Lower lobe of right lung (tissue), 2 donors: ENCODE data around the gene GGT7. TPM values are rescaled to one million over a fixed set of nuclear protein-coding genes. Genes with fewer than 3 reads are reported as not detected.

ENCODE experiments used
- ATAC-seq, 2 donors: fragments of 200-7000 bp; cut with Tn5 transposase; one replicate each; pipeline ENCODE4 v1.9.1; 2020 to 2022; ENCODE audit warnings: mild to moderate bottlenecking in 2 of 2, moderate library complexity in 2 of 2
- DNase-seq: peaks from one replicate; pipeline ENCODE4 v3.0.0-alpha.2; 2020
- H3K27ac ChIP-seq: fragments of 200-600 bp; one replicate; pipeline ENCODE4 v1.8.0; 2022
- H3K27me3 ChIP-seq: fragments of 200-600 bp; one replicate; pipeline ENCODE4 v1.8.0; 2022; ENCODE audit warnings: low read depth
- H3K36me3 ChIP-seq: fragments of 200-600 bp; one replicate; pipeline ENCODE4 v1.8.0; 2022; ENCODE audit warnings: mild to moderate bottlenecking
- H3K4me1 ChIP-seq: fragments of 200-600 bp; one replicate; pipeline ENCODE4 v1.8.0; 2022
- H3K4me3 ChIP-seq: fragments of 200-600 bp; one replicate; pipeline ENCODE4 v1.8.0; 2022; ENCODE audit warnings: mild to moderate bottlenecking
- H3K9me3 ChIP-seq: fragments of 200-600 bp; one replicate; pipeline ENCODE4 v1.8.0; 2022
- CTCF ChIP-seq: fragments of 200-600 bp; IDR thresholded peaks from one replicate; pipeline ENCODE4 v1.8.0; 2022; ENCODE audit warnings: antibody characterized with exemption, mild to moderate bottlenecking
- intact Hi-C: fragments of 100-400 bp; cut with DNase I; formaldehyde crosslinking; loops from one replicate; pipeline ENCODE4 v1.11.0; 2022
- total RNA-seq: library from RNA; stranded (reverse); fragmentation: NEBNext Ultra II Directional; extraction: Animal tissue kit (Norgen Biotek cat#: 25700); gene quantifications from one replicate; pipeline ENCODE4 v1.2.1, GENCODE V29; 2021
- donor health status: DM: no; HTN: yes; CAD: no; lungs with severe emphysema.

Gene GGT7
- total RNA-seq, 1 donor from 2014 or later, result 24.0 TPM

DNA sequence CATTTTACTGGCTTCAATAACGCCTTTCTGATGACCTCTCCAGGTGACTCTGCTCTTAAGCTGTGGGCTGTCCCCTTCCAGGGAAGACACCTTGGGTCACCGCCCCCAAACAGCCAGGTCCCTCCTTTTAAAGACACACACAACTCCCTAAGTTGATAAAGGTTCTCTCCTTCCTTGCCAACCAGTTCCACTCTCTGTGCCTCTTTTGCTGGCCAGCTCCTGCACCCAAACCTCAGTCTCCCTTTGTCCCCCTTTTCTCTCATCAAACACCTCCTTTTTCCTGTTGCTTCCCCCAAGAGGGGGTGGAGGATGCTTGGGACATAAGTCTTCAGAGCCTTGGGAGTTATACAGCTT lies 48.2 kb downstream of the GGT7 start:
- Histone ChIP-seq H3K4me3 (peak overlapping the region; percentile 85), H3K27me3 (no peaks in the 10 kb centered on the region), H3K9me3 (no peaks in the 10 kb centered on the region), H3K36me3 (no peaks in the 10 kb centered on the region), H3K27ac (peak overlapping the region; percentile 87), H3K4me1 (peaks cover 45% of the 10 kb centered on the region)
- DNase-seq (peak; percentile 73), ATAC-seq (peak; percentile 83 to 90)
- intact Hi-C loops, result no loop called here
- no peak for TF ChIP-seq CTCF

DNA sequence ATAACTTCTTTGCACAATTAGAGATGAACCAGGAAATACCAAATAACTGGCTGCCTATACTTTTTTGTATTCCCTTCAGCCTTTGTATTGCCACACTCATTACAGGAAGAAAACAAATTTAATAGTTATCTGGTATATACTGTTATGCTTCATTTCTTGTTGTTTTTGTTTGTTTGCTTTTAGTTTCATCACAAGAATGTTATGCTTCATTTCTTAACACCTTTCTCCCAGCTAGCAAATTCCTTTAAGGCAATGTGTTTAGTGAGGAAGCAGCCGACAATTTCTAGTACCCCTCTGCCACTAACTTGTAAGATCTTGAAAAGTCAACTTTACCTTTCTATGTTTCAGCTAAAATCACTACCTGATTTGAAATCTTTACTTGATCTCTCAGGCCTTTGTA lies 48.6 kb downstream of the GGT7 start:
- Histone ChIP-seq H3K9me3 (no peaks in the 10 kb centered on the region), H3K4me3 (peak overlapping the region; percentile 85), H3K36me3 (no peaks in the 10 kb centered on the region), H3K27ac (peak overlapping the region; percentile 87), H3K27me3 (no peaks in the 10 kb centered on the region), H3K4me1 (peaks cover 47% of the 10 kb centered on the region)
- DNase-seq (no peak), ATAC-seq (no peak)
- TF ChIP-seq CTCF, result no peak
- intact Hi-C loops, result no loop called here

DNA sequence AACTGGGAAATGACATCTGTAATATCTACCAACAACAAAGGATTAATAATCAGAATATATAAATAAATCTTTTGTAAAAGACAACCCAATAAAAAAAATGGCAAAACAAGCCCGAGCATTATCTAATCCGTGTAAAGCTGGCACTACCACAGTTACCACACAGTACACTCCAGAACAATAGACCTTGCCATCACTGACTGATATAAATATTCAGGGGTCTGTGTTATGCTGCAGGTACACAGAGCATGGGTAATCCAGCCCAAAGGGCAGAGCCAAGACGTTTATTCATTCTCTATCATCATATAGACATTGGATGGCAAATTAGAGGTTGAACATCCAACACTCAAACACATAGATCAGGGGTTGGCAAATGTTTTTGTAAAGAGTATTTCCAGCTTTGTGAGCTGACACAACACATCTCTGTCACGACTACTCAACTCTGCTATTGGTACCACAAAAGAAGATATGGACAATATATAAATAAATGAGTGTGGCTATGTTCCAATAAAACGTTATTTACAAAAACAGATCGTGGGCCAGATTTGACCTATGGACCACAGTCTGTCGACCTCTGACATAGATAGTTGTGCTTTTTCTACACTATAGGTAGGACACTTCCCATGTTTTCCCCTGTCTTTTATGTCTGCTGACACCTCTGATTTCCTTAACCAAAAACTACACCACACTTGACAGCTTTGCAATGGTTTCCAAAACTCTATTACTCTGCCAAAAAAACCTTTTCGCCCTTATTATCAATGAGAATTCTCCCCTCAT lies 51.7 kb downstream of the GGT7 start:
- no peak overlapping the region for H3K27ac ChIP-seq
- DNase-seq (no peak), ATAC-seq (no peak)
- H3K4me3 ChIP-seq, result no peak overlapping the region
- peaks cover 55% of the 10 kb centered on the region for H3K4me1 ChIP-seq
- intact Hi-C loops, result no loop called here
- no peak for TF ChIP-seq CTCF
- H3K27me3 ChIP-seq, result no peaks in the 10 kb centered on the region
- H3K9me3 ChIP-seq, result no peaks in the 10 kb centered on the region
- no peaks in the 10 kb centered on the region for H3K36me3 ChIP-seq

GRCh38 chr20:34817801-34818200 lies 54.9 kb downstream of the GGT7 start:
- peaks cover 36% of the 10 kb centered on the region for H3K4me1 ChIP-seq
- H3K36me3 ChIP-seq, result no peaks in the 10 kb centered on the region
- no peak overlapping the region for H3K27ac ChIP-seq
- intact Hi-C loops, result no loop called here
- TF ChIP-seq CTCF, result no peak
- no peak overlapping the region for H3K4me3 ChIP-seq
- H3K9me3 ChIP-seq, result no peaks in the 10 kb centered on the region
- no peaks in the 10 kb centered on the region for H3K27me3 ChIP-seq
- DNase-seq (no peak), ATAC-seq (no peak)

DNA sequence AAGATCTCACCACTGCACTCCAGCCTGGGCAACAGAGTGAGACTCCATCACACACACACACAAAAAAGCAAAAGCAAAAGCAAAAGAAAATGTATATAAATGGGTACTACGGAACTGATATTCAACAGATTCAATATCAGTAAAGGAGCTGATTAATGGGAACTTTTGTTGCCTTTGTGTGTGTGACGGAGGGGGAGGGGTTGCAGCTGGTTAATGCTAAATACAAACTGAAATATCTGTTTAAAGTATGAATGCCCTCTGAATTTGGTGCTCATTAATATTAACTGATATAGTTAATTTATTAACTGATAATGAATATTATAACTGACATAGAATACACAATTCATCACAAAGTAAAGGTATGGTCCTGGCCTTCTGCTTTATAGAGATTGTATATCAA lies 55.6 kb downstream of the GGT7 start:
- ATAC-seq, result no peak
- no peak overlapping the region for H3K4me3 ChIP-seq
- intact Hi-C loops, result no loop called here
- H3K27me3 ChIP-seq, result no peaks in the 10 kb centered on the region
- H3K9me3 ChIP-seq, result no peaks in the 10 kb centered on the region
- no peak for TF ChIP-seq CTCF
- H3K36me3 ChIP-seq, result no peaks in the 10 kb centered on the region
- H3K4me1 ChIP-seq, result peaks cover 28% of the 10 kb centered on the region
- H3K27ac ChIP-seq, result no peak overlapping the region
- no peak for DNase-seq
